NCI-H1436 (cell line): ENCODE results near the gene PPP1R12A.
"Not testable (repeated sequence)": the region's sequence is repeated elsewhere in the genome, so short reads cannot be mapped to it uniquely, and the experiment has no call there.

ENCODE experiments used
- DNase-seq: peaks from one replicate; lab custom pipeline; 2025; lab: John Stamatoyannopoulos, UW

Gene PPP1R12A

GRCh38 chr12:79891506-79892162, 43.3 kb downstream of the PPP1R12A start:
- DNase-seq, result no peak

- DNase-seq, result no peak
Observed at GRCh38 chr12:79887890-79888289, 47.0 kb downstream of the PPP1R12A start.

- DNase-seq, result peak; percentile 37
Observed at GRCh38 chr12:79886917-79887519, 47.9 kb downstream of the PPP1R12A start.

DNA sequence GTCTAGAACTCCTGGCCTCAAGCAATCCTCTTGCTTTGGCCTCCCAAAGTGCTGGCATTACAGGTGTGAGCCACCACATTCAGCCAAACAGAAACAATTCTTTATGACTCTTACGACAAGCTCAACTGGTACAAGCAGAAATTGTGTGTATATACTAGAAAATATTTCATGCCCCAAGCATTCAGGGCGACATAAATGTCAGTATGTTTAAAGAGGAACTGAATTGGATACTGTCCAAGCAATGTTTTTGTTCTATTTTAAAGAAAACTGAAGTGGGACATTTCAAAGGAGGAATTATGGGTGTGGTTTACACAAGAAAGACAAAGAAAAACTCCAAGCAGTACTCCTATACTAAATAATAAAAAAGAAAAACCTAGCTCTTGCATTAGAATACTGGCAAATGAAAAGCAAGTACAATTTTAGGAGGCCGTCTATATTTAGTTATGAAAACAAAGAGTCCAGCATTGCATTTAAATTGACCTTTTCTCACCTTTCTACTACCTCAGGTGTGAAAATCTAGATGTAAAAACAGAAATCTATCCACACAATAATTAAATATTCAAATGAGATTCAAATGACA, 48.9 kb downstream of the PPP1R12A start:
- no peak for DNase-seq

DNA sequence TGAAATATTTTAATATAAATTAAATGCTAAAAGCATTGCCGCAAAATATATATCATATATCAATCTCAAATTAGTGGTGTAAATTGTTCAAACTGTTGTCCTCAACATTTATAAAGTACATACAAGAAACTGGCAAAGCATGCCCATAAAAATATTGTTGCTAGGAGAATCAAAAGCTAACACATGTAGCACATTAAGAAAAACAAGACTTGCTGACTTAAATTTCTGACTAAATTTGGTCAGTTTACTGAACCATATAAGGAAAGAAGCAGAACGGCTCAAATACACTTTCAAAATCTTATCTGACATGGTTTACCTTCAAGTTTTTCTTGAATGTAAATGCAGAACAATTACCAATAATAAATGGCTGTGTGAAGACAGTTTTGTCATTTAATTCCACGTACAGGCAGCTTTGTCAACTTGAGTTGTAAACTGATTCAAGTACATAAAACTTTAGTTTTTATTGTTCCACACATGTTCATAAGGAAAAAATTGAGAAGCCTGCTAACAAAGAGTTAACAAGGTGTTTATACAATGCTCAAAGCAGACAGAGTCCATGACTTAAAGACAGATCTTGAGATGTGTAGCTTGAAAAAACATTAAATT, 50.4 kb downstream of the PPP1R12A start:
- DNase-seq, result no peak

DNA sequence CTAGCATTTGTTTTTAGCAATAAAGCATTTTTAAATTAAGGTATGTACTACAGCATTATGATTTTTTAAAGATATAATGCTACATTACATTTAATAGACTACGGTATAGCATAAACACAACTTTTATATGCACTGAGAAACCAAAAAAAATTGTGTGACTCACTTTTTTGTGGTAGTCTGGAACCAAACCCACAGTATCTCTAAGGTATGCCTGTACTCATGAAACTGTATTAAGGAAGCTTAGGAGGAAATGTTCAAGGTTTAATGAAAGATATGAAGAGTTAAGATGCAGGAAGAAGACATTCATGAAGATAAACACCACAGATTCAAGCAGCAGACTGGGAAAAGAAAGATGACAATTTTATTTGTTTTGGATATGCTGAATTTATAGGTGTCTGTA, 51.7 kb downstream of the PPP1R12A start:
- no peak for DNase-seq

GRCh38 chr12:79881351-79881750, 53.5 kb downstream of the PPP1R12A start:
- DNase-seq, result no peak

DNA sequence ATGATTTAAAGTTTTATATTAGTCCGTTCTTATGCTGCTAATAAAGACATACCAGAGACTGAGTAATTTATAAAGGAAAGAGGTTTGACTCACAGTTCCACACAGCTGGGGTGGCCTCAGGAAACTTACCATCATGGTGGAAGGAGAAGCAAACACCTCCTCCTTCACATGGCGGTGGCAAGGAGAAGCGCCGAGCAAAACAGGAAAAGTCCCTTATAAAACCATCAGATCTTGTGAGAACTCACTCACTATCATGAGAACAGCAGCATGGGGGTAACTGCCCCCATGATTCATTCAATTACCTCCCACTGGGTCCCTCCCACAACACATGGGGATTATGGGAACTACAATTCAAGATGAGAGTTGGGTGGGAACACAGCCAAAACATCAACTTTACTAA, 56.4 kb downstream of the PPP1R12A start:
- not testable (repeated sequence) for DNase-seq

- DNase-seq, result no peak
Observed at GRCh38 chr12:79877246-79877645, 57.7 kb downstream of the PPP1R12A start.

DNA sequence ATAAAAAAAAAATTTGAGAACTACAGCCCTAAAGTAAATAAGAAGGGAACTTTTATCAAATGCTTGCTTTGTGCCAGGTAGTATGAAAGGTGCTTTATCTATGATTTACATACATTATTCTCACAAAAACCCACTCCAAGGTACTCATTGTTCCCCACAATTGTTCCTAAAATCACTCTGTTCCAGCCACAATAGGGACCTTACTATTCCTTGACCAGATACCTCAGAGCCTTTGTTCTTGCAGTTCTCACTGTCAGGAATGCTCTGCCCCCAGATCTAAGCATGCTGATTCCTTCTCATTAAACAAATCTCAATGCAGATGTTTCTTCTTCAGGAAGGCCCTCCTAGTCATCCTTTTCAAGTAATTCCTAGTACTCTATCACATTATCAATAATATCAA, 60.2 kb downstream of the PPP1R12A start:
- no peak for DNase-seq

DNA sequence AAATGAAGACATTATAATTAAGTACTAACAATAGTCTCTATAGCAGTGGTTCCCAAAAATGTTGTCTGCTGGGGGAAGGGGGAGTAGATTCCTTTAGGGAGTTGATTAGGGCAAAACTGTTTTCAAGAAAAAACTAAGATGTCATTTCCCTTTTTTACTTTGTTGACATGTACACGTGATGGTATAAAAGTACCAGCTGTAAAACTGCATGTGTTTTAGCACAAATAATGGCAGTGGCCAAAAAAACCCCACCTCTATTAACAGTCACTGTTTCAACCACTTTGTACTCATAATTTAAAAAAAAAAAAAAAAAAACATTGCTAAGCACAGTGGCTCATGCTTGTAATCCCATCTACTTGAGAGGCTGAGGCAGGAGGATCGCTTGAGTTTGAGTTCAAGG, 61.7 kb downstream of the PPP1R12A start:
- DNase-seq, result no peak

DNA sequence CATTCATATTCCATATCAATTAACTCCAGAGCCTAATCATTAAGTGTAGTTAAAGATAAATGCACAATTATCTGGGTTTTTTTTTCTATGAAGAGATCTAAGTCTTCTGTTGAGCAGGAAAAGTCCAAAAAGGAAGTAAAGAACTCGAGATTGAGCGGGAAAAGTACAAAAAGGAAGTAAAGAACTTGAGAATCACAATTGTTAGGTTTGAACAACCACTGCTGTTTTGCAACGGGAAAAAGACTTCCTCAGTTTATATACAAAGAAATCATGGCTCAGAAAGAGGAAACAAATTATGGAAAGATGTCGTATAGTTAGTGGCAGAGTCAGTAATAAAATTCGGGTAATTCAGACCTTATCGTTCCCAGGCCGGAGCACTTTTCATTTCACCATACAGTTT, 63.3 kb downstream of the PPP1R12A start:
- no peak for DNase-seq

GRCh38 chr12:79870916-79871315, 64.0 kb downstream of the PPP1R12A start:
- no peak for DNase-seq

DNA sequence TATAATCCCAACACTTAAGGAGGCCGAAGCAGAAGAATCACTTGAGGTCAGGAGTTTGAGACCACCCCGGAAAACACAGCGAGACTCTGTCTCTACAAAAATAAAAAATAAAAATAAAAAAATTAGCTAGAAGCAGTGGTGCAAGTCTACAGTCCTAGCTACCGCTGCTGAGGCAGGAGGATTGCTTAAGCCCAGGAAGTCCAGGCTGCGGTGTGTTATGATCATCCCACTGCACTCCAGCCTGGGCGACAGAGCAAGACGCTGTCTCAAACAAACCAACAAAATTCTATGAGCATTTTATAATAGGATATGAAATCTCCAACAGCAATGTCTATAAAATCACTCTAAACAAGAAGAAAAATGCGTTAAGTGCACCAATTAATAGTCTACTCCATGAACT, 75.3 kb downstream of the PPP1R12A start:
- DNase-seq, result no peak

DNA sequence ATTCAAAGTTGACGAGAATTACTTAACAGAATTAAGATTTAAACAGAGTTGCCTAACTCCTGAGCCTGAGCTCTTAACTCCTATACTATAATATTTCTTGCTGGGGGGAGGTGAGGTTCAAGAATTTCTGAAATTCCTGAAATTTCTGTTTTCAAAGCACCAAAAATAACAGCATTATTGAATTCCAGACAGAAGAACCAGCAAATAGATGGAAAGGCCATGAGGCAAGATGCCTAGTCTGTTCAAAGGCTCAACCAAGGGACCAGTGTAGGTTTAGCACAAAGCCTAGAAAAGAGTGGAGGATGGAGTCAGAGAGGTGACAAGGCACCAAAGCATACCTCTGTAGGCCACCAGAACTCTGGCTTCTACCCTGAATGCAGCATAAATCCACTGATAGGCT, 76.4 kb downstream of the PPP1R12A start:
- no peak for DNase-seq

GRCh38 chr12:79857675-79858074, 77.2 kb downstream of the PPP1R12A start:
- DNase-seq, result no peak

GRCh38 chr12:79850610-79851299, 84.1 kb downstream of the PPP1R12A start:
- no peak for DNase-seq

DNA sequence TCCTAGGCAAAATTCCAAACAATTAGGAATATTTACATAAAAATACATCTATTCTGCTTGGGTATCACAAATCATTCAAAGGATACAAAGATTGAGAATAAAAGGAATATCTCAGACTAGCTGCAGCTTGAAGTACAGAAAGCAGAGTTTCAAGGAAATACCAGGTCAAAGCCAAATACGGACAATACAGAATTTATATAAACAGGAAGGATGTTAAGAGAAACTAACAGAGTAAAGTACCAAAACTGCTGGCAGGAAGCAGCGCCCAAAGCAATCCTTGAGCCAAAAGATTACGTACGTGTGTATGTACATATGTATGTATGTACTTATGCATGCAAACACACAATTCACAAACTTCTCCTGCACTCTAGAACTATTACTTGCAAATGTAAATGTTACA, 86.6 kb downstream of the PPP1R12A start:
- no peak for DNase-seq

DNA sequence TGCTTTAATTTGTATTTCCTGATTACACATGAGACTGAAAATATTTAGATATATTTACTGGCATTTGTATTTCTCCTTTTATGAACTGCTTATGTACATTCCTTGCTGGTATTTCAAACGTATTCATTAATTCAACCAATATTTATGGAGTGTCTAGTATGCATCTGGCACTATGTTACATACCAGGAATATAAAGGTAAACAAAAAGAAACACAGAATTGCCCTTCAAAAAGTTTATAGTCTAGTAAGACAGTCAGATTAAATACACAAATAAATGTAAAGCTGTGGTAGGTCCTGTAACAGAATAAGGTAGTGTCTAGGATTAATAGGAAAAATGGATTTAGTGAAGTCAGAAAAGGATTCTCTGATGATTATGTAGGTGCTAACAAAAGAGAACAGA, 87.5 kb downstream of the PPP1R12A start:
- no peak for DNase-seq

DNA sequence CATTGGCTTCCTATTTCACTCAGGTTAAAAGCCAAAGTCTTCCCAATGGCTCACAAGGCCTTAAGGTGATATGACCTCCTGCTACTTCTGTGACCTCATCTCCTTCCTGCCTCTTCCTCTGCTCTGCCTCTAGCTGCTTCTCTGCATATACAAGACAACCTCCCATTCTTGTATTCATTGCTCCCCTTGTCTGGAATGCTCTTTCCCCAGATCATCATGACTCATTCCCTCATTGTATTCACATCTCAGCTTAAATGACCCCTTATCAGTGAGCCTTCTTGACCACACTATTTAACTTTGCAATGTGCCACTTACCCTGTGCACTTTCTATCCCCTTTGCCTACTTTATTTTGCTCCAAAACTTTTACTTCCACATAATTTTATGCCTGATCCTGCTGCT, 90.2 kb downstream of the PPP1R12A start:
- DNase-seq, result no peak

DNA sequence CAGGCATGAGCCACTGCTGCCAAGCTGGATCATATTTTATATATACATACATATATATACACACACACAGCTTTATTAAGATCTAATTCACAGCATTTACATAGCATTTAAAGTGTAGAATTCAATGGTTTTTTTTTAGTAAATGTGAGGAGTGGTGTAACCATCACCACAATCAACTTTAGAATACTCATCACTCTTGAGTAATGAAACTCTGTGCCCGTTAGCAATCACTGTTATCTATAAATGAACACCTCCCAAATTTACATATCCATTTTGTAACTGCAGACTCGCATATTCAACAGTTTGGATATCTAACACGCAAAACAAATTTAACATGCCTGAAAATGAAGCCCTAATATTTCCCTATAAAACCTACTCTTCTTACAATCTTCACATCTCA, 90.9 kb downstream of the PPP1R12A start:
- DNase-seq, result no peak

DNA sequence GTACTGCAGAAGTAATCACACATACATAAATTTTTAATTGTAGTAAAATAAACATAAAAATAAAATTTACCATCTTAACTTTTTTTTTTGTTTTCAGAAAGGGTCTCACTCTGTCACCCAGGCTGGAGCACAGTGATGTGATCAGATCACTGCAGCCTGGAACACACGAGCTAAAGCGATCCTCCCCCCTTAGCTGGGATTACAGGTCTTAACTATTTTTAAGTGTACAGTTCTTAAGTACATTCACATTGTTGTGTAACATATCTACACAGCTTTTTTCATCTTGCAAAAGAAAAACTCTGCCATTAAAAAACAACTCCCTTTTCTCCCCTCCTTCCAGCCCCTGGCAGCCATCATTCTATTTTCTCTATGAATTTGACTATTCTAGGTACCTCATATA, 92.3 kb downstream of the PPP1R12A start:
- no peak for DNase-seq

- DNase-seq, result no peak
Observed at GRCh38 chr12:79841878-79842265, 93.0 kb downstream of the PPP1R12A start.
